GM23248 (cell line): ENCODE results near the gene CREB5. TPM values are rescaled to one million over a fixed set of nuclear protein-coding genes. Genes with fewer than 3 reads are reported as not detected.

Source experiments
- DNase-seq: peaks from one replicate; pipeline ENCODE4 v3.0.0-alpha.2; 2015
- H2AFZ ChIP-seq: fragments of 200-600 bp; sonication (generic); 2 replicates; pipeline ENCODE4 v1.6.1; 2016; ENCODE audit warnings: antibody characterized with exemption
- H3F3A ChIP-seq: fragments of 200-600 bp; sonication (generic); 2 replicates; pipeline ENCODE4 v1.6.1; 2016; ENCODE audit warnings: mild to moderate bottlenecking, antibody characterized with exemption, mixed run types; ENCODE audit not compliant: insufficient read depth
- H3K27ac ChIP-seq: fragments of 200-600 bp; sonication (generic); 2 replicates; pipeline ENCODE4 v1.5.1; 2016; ENCODE audit warnings: mild to moderate bottlenecking
- H3K27me3 ChIP-seq: fragments of 200-600 bp; sonication (generic); replicated peaks from 2 replicates; pipeline ENCODE4 v1.6.1; 2016; ENCODE audit warnings: mild to moderate bottlenecking; ENCODE audit not compliant: insufficient read depth
- H3K36me3 ChIP-seq: fragments of 200-600 bp; sonication (generic); 2 replicates; pipeline ENCODE4 v1.6.1; 2016; ENCODE audit warnings: low read depth, mild to moderate bottlenecking
- H3K4me1 ChIP-seq: fragments of 200-600 bp; sonication (generic); 2 replicates; pipeline ENCODE4 v1.6.1; 2016; ENCODE audit warnings: mild to moderate bottlenecking; ENCODE audit not compliant: insufficient read depth
- H3K4me2 ChIP-seq: fragments of 200-600 bp; sonication (generic); one replicate; pipeline ENCODE4 v1.6.1; 2016; ENCODE audit warnings: mild to moderate bottlenecking; ENCODE audit not compliant: unreplicated experiment
- H3K4me3 ChIP-seq: fragments of 200-600 bp; sonication (generic); 2 replicates; pipeline ENCODE4 v1.5.1; 2016; ENCODE audit warnings: mild to moderate bottlenecking
- H3K79me2 ChIP-seq: fragments of 200-600 bp; sonication (generic); 2 replicates; pipeline ENCODE4 v1.6.1; 2016; ENCODE audit warnings: mild to moderate bottlenecking; ENCODE audit not compliant: insufficient read depth
- H3K9ac ChIP-seq: fragments of 200-600 bp; sonication (generic); 2 replicates; pipeline ENCODE4 v1.6.1; 2016; ENCODE audit warnings: mild to moderate bottlenecking
- H3K9me2 ChIP-seq: fragments of 200-600 bp; sonication (generic); 2 replicates; pipeline ENCODE4 v1.6.1; 2016; ENCODE audit warnings: mixed run types, mild to moderate bottlenecking, moderate library complexity; ENCODE audit not compliant: insufficient read depth
- H3K9me3 ChIP-seq: fragments of 200-600 bp; sonication (generic); one replicate; pipeline ENCODE4 v1.6.1; 2017; ENCODE audit warnings: low read depth
- H4K20me1 ChIP-seq: fragments of 200-600 bp; sonication (generic); 2 replicates; pipeline ENCODE4 v1.6.0; 2016; ENCODE audit not compliant: insufficient read depth
- EZH2 ChIP-seq: fragments of 200-600 bp; sonication (generic); IDR thresholded peaks from 2 replicates; pipeline ENCODE4 v1.6.1; 2018; ENCODE audit warnings: antibody characterized with exemption, mild to moderate bottlenecking; ENCODE audit not compliant: insufficient read depth, poor library complexity, severe bottlenecking
- EZH2phosphoT487 ChIP-seq: fragments of 200-600 bp; sonication (generic); IDR thresholded peaks from 2 replicates; pipeline ENCODE4 v1.6.1; 2018; ENCODE audit warnings: antibody characterized with exemption, moderate library complexity, mild to moderate bottlenecking, low read depth; ENCODE audit not compliant: insufficient read depth
- WGBS, 2 experiments: methylation state at CpG; one replicate each; pipeline ENCODE4 v1.1.6; 2015 to 2017; ENCODE audit warnings: low lambda C conversion rate in 2 of 2, low coverage in 1 of 2; ENCODE audit errors: missing lambda C conversion rate in 2 of 2; 5-methylcytosine and 5-hydroxymethylcytosine counted together
- in situ Hi-C: fragments of 300-500 bp; cut with MboI; formaldehyde crosslinking; loops from 2 replicates; pipeline ENCODE4 v1.15.0; 2020
- polyA plus RNA-seq: library from polyadenylated mRNA; unstranded; fragments of >200 nt; fragmentation: Nextera tagmentation; extraction: Ambion mirVana; gene quantifications from 2 replicates; pipeline ENCODE4 v1.2.1, GENCODE V29; 2016
- total RNA-seq: library from RNA; depleted of rRNA; stranded (reverse); fragments of >200 nt; shearing (Covaris generic); gene quantifications from 2 replicates; pipeline ENCODE4 v1.2.3, GENCODE V29; 2014

The CREB5 gene
- total and polyA plus RNA-seq, 2 experiments from 2014 or later: 13.6 to 19.2 TPM

- Histone ChIP-seq H3K4me1 (no peaks in the 10 kb centered on the region), H3K27me3 (no peaks in the 10 kb centered on the region), H3K4me2 (no peak overlapping the region), H3K79me2 (no peaks in the 10 kb centered on the region), H3K36me3 (no peaks in the 10 kb centered on the region), H2AFZ (no peak overlapping the region), H3K9me3 (no peaks in the 10 kb centered on the region), H3K4me3 (no peak overlapping the region), H3K9ac (no peak overlapping the region), H3K27ac (no peak overlapping the region), H3K9me2 (no peaks in the 10 kb centered on the region; the same call in 1 of the 2 replicates), H3F3A (no peaks in the 10 kb centered on the region), H4K20me1 (no peaks in the 10 kb centered on the region)
- TF ChIP-seq EZH2: no peak
- TF ChIP-seq EZH2phosphoT487: no peak
- in situ Hi-C loops: no loop called here
- WGBS, 2 experiments: 86 to 88% methylated on average over 2 of the region's 2 CpGs
- no peak for DNase-seq
Measured at GRCh38 chr7:28580665-28581064, 168.3 kb downstream of the CREB5 start.

- H3F3A ChIP-seq: no peaks in the 10 kb centered on the region
- H3K9me3 ChIP-seq: no peaks in the 10 kb centered on the region
- H4K20me1 ChIP-seq: no peaks in the 10 kb centered on the region
- DNase-seq: no peak
- in situ Hi-C loops: no loop called here
- no peaks in the 10 kb centered on the region; the same call in 1 of the 2 replicates for H3K9me2 ChIP-seq
- no peak overlapping the region for H2AFZ ChIP-seq
- no peak overlapping the region for H3K4me3 ChIP-seq
- H3K79me2 ChIP-seq: no peaks in the 10 kb centered on the region
- H3K27me3 ChIP-seq: no peaks in the 10 kb centered on the region
- TF ChIP-seq EZH2 (no peak), EZH2phosphoT487 (no peak)
- H3K9ac ChIP-seq: no peak overlapping the region
- H3K36me3 ChIP-seq: no peaks in the 10 kb centered on the region
- H3K4me2 ChIP-seq: no peak overlapping the region
- 73 to 74% methylated on average over 6 of the region's 6 CpGs for WGBS, 2 experiments
- H3K27ac ChIP-seq: no peak overlapping the region
- no peaks in the 10 kb centered on the region for H3K4me1 ChIP-seq
Measured at GRCh38 chr7:28581351-28581750, 169.0 kb downstream of the CREB5 start.

DNA sequence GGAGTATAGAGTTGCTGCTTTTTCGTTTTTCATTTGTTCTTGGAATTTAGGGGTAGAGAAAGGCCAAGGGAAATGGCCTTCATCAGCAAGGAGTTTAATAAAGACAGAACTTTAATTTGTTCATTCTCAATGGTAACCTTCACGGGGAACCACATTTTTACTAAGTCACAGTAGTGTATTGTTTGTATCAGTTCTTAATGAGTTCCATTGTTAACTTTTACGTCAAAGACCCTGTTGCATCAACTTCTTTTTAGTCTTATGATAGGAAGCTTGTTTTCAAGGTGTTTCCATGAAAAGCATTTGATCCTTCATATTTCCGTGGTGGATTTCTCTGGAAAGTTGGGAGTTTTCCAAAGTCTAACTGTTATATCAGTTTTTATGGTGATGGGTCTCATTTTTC, 169.9 kb downstream of the CREB5 start:
- H3K79me2 ChIP-seq: no peaks in the 10 kb centered on the region
- no peaks in the 10 kb centered on the region for H3K4me1 ChIP-seq
- no peaks in the 10 kb centered on the region for H3K36me3 ChIP-seq
- in situ Hi-C loops: no loop called here
- no peaks in the 10 kb centered on the region; the same call in 1 of the 2 replicates for H3K9me2 ChIP-seq
- H3K9ac ChIP-seq: no peak overlapping the region
- H3K4me3 ChIP-seq: no peak overlapping the region
- TF ChIP-seq EZH2phosphoT487: no peak
- no peak for TF ChIP-seq EZH2
- no peak overlapping the region for H3K4me2 ChIP-seq
- H3K9me3 ChIP-seq: no peaks in the 10 kb centered on the region
- no peaks in the 10 kb centered on the region for H3F3A ChIP-seq
- 77 to 85% methylated on average over 4 of the region's 4 CpGs for WGBS, 2 experiments
- no peaks in the 10 kb centered on the region for H3K27me3 ChIP-seq
- no peak for DNase-seq
- H4K20me1 ChIP-seq: no peaks in the 10 kb centered on the region
- no peak overlapping the region for H2AFZ ChIP-seq
- no peak overlapping the region for H3K27ac ChIP-seq

DNA sequence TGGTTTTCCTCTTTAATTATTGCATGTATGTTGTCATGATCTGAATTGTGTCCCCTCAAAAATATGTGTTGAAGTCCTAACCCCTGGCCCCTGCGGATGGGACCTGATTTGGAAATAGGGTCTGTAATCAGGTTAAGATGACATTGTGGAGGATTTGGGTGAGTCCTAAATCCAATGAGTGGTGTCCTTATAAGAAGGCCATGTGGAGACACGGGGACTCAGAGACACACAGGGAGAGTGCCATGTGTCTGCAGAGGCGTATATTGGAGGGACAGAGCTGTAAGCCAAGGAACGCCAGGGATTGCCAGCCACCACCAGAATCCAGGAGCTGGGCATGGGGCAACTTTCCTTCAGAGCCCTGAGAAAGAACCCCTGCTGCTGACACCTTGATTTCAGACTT, 171.9 kb downstream of the CREB5 start:
- Histone ChIP-seq H3K36me3 (no peaks in the 10 kb centered on the region), H3K79me2 (no peaks in the 10 kb centered on the region), H3K4me3 (no peak overlapping the region), H2AFZ (no peak overlapping the region), H3F3A (no peaks in the 10 kb centered on the region), H3K27me3 (no peaks in the 10 kb centered on the region), H3K27ac (no peak overlapping the region), H3K9me3 (no peaks in the 10 kb centered on the region), H4K20me1 (no peaks in the 10 kb centered on the region), H3K4me1 (no peaks in the 10 kb centered on the region), H3K9me2 (no peaks in the 10 kb centered on the region; the same call in 1 of the 2 replicates), H3K9ac (no peak overlapping the region), H3K4me2 (no peak overlapping the region)
- 73 to 79% methylated on average over 4 of the region's 4 CpGs for WGBS, 2 experiments
- TF ChIP-seq EZH2 (no peak), EZH2phosphoT487 (no peak)
- no peak for DNase-seq
- in situ Hi-C loops: no loop called here

GRCh38 chr7:28586736-28587135, 174.4 kb downstream of the CREB5 start:
- H4K20me1 ChIP-seq: no peaks in the 10 kb centered on the region
- H3K27me3 ChIP-seq: no peaks in the 10 kb centered on the region
- H3K27ac ChIP-seq: no peak overlapping the region
- H3K9ac ChIP-seq: no peak overlapping the region
- WGBS, 2 experiments: 81 to 85% methylated on average over 4 of the region's 4 CpGs
- H3K9me2 ChIP-seq: no peaks in the 10 kb centered on the region
- H3K79me2 ChIP-seq: no peaks in the 10 kb centered on the region
- no peak overlapping the region for H2AFZ ChIP-seq
- in situ Hi-C loops: no loop called here
- no peaks in the 10 kb centered on the region for H3K4me1 ChIP-seq
- H3F3A ChIP-seq: no peaks in the 10 kb centered on the region
- H3K9me3 ChIP-seq: no peaks in the 10 kb centered on the region
- no peak overlapping the region for H3K4me2 ChIP-seq
- TF ChIP-seq EZH2phosphoT487: no peak
- TF ChIP-seq EZH2: no peak
- no peaks in the 10 kb centered on the region for H3K36me3 ChIP-seq
- H3K4me3 ChIP-seq: no peak overlapping the region
- DNase-seq: no peak
